ENCODE results near the gene RAX2. TPM values are rescaled to one million over a fixed set of nuclear protein-coding genes. Genes with fewer than 3 reads are reported as not detected.

Gene RAX2
- total and polyA plus RNA-seq, 10 donors, result not detected

- DNase-seq, result no peak
Measured at GRCh38 chr19:3753631-3754410, 18.2 kb downstream of the RAX2 start.

DNA sequence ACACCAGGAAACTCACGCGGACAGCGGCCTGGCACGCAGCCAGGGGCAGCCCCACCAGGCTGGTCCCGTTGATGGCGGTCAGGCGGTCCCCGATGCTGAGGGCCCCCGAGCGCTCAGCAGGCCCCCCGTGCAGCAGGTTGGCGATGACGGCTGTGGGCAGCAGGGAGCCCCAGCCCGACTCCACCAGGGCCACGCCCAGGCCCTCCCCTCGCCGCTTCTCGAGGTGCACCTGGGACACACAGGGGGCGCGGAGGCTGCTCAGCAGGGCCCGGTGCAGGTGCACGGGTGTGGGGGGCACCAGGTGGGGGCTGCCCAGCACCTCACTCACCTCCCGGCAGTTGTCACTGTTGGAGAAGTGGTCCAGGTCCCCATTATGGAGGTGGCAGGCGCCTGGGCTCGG, 19.5 kb downstream of the RAX2 start:
- peaks cover 0 to 5% (median 0%) of the 10 kb centered on the region in 7 donors for H3K27me3 ChIP-seq (replicated peaks in 1 of 7)
- no peak overlapping the region for H3K27ac ChIP-seq
- DNase-seq, result no peak
- intact Hi-C loops (cut with DNase I; ENCODE audit: low total_unique reads), result no loop called here
- TF ChIP-seq, protein P1, sequence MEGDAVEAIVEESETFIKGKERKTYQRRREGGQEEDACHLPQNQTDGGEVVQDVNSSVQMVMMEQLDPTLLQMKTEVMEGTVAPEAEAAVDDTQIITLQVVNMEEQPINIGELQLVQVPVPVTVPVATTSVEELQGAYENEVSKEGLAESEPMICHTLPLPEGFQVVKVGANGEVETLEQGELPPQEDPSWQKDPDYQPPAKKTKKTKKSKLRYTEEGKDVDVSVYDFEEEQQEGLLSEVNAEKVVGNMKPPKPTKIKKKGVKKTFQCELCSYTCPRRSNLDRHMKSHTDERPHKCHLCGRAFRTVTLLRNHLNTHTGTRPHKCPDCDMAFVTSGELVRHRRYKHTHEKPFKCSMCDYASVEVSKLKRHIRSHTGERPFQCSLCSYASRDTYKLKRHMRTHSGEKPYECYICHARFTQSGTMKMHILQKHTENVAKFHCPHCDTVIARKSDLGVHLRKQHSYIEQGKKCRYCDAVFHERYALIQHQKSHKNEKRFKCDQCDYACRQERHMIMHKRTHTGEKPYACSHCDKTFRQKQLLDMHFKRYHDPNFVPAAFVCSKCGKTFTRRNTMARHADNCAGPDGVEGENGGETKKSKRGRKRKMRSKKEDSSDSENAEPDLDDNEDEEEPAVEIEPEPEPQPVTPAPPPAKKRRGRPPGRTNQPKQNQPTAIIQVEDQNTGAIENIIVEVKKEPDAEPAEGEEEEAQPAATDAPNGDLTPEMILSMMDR (IDR thresholded peaks at IDR 0.05 in 8 of 11, conservative IDR thresholded peaks at IDR 0.05 in 3 of 11), result no peak
- TF ChIP-seq POLR2A (IDR thresholded peaks at IDR 0.05) (no peak), POLR2AphosphoS5 (IDR thresholded peaks at IDR 0.05) (peak in 1 of 3 donors; percentile 30)
- peaks cover 3 to 81% (median 57%) of the 10 kb centered on the region in 6 donors for H3K36me3 ChIP-seq
- 87 to 100% (median 91%) methylated on average over 1 to 25 of the region's 25 CpGs for WGBS, 5 donors
- H3K9me3 ChIP-seq, result peaks cover 0 to 4% (median 0%) of the 10 kb centered on the region in 8 donors
- H3K4me1 ChIP-seq, result peaks cover 0 to 28% (median 0%) of the 10 kb centered on the region in 6 donors
- H3K4me3 ChIP-seq, result no peak overlapping the region

More at GRCh38 chr19:3753631-3754410, 18.2 kb downstream of the RAX2 start:
- 90 to 96% (median 94%) methylated on average over 27 to 51 of the region's 51 CpGs for WGBS, 5 donors
- Histone ChIP-seq H3K27ac (no peak overlapping the region), H3K27me3 (replicated peaks in 1 of 7) (no peaks in the 10 kb centered on the region), H3K36me3 (peaks cover 3 to 94% (median 65%) of the 10 kb centered on the region in 6 donors), H3K9me3 (peaks cover 0 to 4% (median 0%) of the 10 kb centered on the region in 8 donors), H3K4me3 (no peak overlapping the region), H3K4me1 (peaks cover 1 to 41% (median 9%) of the 10 kb centered on the region in 6 donors)
- intact Hi-C loops (cut with DNase I; ENCODE audit: low total_unique reads), result no loop called here
- no peak for TF ChIP-seq POLR2A (IDR thresholded peaks at IDR 0.05)
- TF ChIP-seq, protein P1 (IDR thresholded peaks at IDR 0.05 in 8 of 11, conservative IDR thresholded peaks at IDR 0.05 in 3 of 11), result no peak
- TF ChIP-seq POLR2AphosphoS5 (IDR thresholded peaks at IDR 0.05), result no peak

DNA sequence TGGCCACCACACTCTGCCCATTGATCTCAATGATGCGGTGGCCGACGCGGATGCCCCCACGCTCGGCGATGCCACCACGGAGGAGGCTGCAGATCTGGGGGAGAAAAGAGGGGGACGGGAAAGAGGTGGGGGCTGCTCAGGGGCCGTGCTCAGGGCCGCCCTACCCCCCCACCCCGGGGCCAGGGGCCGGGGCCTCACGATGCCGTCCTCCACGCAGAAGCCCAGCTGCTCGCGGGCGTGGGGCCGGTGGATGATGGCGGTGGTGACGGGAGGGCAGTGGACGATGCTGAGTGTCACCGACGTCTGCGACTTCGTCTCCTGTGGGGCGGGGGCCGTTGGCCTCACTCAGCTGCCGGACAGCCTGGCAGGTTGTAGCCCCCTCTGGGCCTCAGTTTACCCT, 20.8 kb downstream of the RAX2 start:
- peaks cover 0 to 15% (median 0%) of the 10 kb centered on the region in 6 donors for H3K4me1 ChIP-seq
- no peak for DNase-seq
- peaks cover 3 to 68% (median 52%) of the 10 kb centered on the region in 6 donors for H3K36me3 ChIP-seq
- intact Hi-C loops (cut with DNase I; ENCODE audit: low total_unique reads), result no loop called here
- H3K27ac ChIP-seq, result no peak overlapping the region
- WGBS, 5 donors, result 94 to 98% (median 96%) methylated on average over 11 to 30 of the region's 30 CpGs
- peaks cover 0 to 8% (median 0%) of the 10 kb centered on the region in 7 donors for H3K27me3 ChIP-seq (replicated peaks in 1 of 7)
- H3K4me3 ChIP-seq, result no peak overlapping the region
- TF ChIP-seq POLR2AphosphoS5 (IDR thresholded peaks at IDR 0.05), result peak in 1 of 3 donors; percentile 31
- TF ChIP-seq, protein P1 (IDR thresholded peaks at IDR 0.05 in 8 of 11, conservative IDR thresholded peaks at IDR 0.05 in 3 of 11), result no peak
- peaks cover 0 to 4% (median 0%) of the 10 kb centered on the region in 8 donors for H3K9me3 ChIP-seq

DNA sequence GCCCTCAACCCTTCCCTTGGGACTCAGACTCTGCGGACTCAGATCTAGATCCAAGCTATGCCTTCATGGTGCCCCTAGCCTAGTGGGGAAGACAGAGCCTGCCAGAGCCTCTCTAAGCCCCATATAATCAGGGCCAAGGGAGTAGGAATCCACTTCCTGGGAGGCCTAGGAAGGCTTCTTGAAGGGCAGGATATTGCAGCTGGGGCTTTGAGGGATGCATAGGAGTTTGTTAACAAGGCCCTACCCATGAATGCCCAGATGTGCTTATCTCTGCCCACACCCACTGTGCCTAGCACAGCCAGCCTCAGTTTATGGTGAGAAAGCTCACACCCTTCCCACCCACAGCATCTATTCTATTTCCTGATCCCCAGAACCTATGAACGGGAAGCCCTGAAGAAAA, 21.8 kb downstream of the RAX2 start:
- H3K27ac ChIP-seq, result no peak overlapping the region
- H3K4me3 ChIP-seq, result no peak overlapping the region
- 94 to 100% (median 96%) methylated on average over 2 of the region's 2 CpGs for WGBS, 5 donors
- peaks cover 0 to 4% (median 0%) of the 10 kb centered on the region in 8 donors for H3K9me3 ChIP-seq
- intact Hi-C loops (cut with DNase I; ENCODE audit: low total_unique reads), result no loop called here
- DNase-seq, result no peak
- TF ChIP-seq, protein P1 (IDR thresholded peaks at IDR 0.05 in 8 of 11, conservative IDR thresholded peaks at IDR 0.05 in 3 of 11), result no peak
- TF ChIP-seq POLR2A (IDR thresholded peaks at IDR 0.05), result no peak
- TF ChIP-seq POLR2AphosphoS5 (IDR thresholded peaks at IDR 0.05), result no peak
- H3K4me1 ChIP-seq, result peaks cover 0 to 5% (median 0%) of the 10 kb centered on the region in 6 donors
- H3K36me3 ChIP-seq, result peaks cover 3 to 62% (median 52%) of the 10 kb centered on the region in 6 donors
- H3K27me3 ChIP-seq (replicated peaks in 1 of 7), result peaks cover 0 to 8% (median 0%) of the 10 kb centered on the region in 7 donors
